ENCODE measurements around the gene ANKRD11. TPM values are rescaled to one million over a fixed set of nuclear protein-coding genes. Genes with fewer than 3 reads are reported as not detected.

Gene ANKRD11
- polyA plus RNA-seq, 1 donor (not counting 4 experiments of a cell fraction or from before 2014, with no cell fraction given), result 30.1 TPM

GRCh38 chr16:89298623-89299225 is 191.6 kb downstream of the ANKRD11 start:
- Histone ChIP-seq H3K9ac (ENCODE audit: control insufficient read depth, extremely low read depth, insufficient read depth, low read length) (no peak overlapping the region), H3K27me3 (ENCODE audit: control insufficient read depth, extremely low read depth, insufficient read depth, low read length) (no peaks in the 10 kb centered on the region), H3K27ac (ENCODE audit: control insufficient read depth, insufficient read depth, low read length) (no peak overlapping the region), H3K9me3 (ENCODE audit: control insufficient read depth, low read depth, low read length) (no peaks in the 10 kb centered on the region), H3K9me1 (ENCODE audit: control insufficient read depth, extremely low read depth, insufficient read depth, low read length) (peaks cover 3% of the 10 kb centered on the region), H2AFZ (ENCODE audit: control insufficient read depth, low read length) (no peak overlapping the region), H3K4me1 (ENCODE audit: control insufficient read depth, extremely low read depth, insufficient read depth, low read length) (peaks cover 5% of the 10 kb centered on the region), H3K4me2 (ENCODE audit: control insufficient read depth, extremely low read depth, insufficient read depth, low read depth, low read length) (no peak overlapping the region), H3K36me3 (ENCODE audit: control insufficient read depth in 2 of 2, extremely low read depth in 1 of 2, insufficient read depth in 2 of 2, low read length in 2 of 2) (peaks cover 28 to 30% of the 10 kb centered on the region in 2 experiments), H4K20me1 (ENCODE audit: control insufficient read depth, extremely low read depth, insufficient read depth, low read length) (peaks cover 24% of the 10 kb centered on the region), H3K4me3 (ENCODE audit: control insufficient read depth in 2 of 3, extremely low read depth in 1 of 3, insufficient read depth in 2 of 3, low read depth in 1 of 3, low read length in 3 of 3) (no peak overlapping the region), H3K79me2 (ENCODE audit: control insufficient read depth, insufficient read depth, low read length) (peaks cover 88% of the 10 kb centered on the region)
- TF ChIP-seq EZH2 (IDR thresholded peaks at IDR 0.05; ENCODE audit: low read length), result no peak
- dilution Hi-C loops (cut with MboI; ENCODE audit: extremely low pct_ligation_motif_present, low sequenced_read_pairs), result no loop called here
- FAIRE-seq, result no peak
- no peak for DNase-seq (ENCODE audit: low read depth, low spot score)

GRCh38 chr16:89297910-89298545 is 192.3 kb downstream of the ANKRD11 start:
- no peaks in the 10 kb centered on the region for H3K27me3 ChIP-seq (ENCODE audit: control insufficient read depth, extremely low read depth, insufficient read depth, low read length)
- FAIRE-seq, result no peak
- no peak overlapping the region for H2AFZ ChIP-seq (ENCODE audit: control insufficient read depth, low read length)
- H3K4me1 ChIP-seq (ENCODE audit: control insufficient read depth, extremely low read depth, insufficient read depth, low read length), result peaks cover 5% of the 10 kb centered on the region
- H3K27ac ChIP-seq (ENCODE audit: control insufficient read depth, insufficient read depth, low read length), result no peak overlapping the region
- TF ChIP-seq EZH2 (IDR thresholded peaks at IDR 0.05; ENCODE audit: low read length), result no peak
- no peak for TF ChIP-seq CTCF (optimal IDR thresholded peaks at IDR 0.05 in 1 of 3, IDR thresholded peaks at IDR 0.05 in 1 of 3, conservative IDR thresholded peaks at IDR 0.05 in 1 of 3; ENCODE audit: extremely low read depth in 1 of 3, insufficient read depth in 2 of 3, low read length in 3 of 3)
- H3K9me1 ChIP-seq (ENCODE audit: control insufficient read depth, extremely low read depth, insufficient read depth, low read length), result peaks cover 3% of the 10 kb centered on the region
- no peak overlapping the region for H3K9ac ChIP-seq (ENCODE audit: control insufficient read depth, extremely low read depth, insufficient read depth, low read length)
- dilution Hi-C loops (cut with MboI; ENCODE audit: extremely low pct_ligation_motif_present, low sequenced_read_pairs), result no loop called here
- H3K9me3 ChIP-seq (ENCODE audit: control insufficient read depth, low read depth, low read length), result no peaks in the 10 kb centered on the region
- H3K4me2 ChIP-seq (ENCODE audit: control insufficient read depth, extremely low read depth, insufficient read depth, low read depth, low read length), result no peak overlapping the region
- peaks cover 84% of the 10 kb centered on the region for H3K79me2 ChIP-seq (ENCODE audit: control insufficient read depth, insufficient read depth, low read length)
- no peak for DNase-seq (ENCODE audit: low read depth, low spot score)
- peaks cover 21 to 23% of the 10 kb centered on the region in 2 experiments for H3K36me3 ChIP-seq (ENCODE audit: control insufficient read depth in 2 of 2, extremely low read depth in 1 of 2, insufficient read depth in 2 of 2, low read length in 2 of 2)
- H3K4me3 ChIP-seq (ENCODE audit: control insufficient read depth in 2 of 3, extremely low read depth in 1 of 3, insufficient read depth in 2 of 3, low read depth in 1 of 3, low read length in 3 of 3), result no peak overlapping the region
- peaks cover 24% of the 10 kb centered on the region for H4K20me1 ChIP-seq (ENCODE audit: control insufficient read depth, extremely low read depth, insufficient read depth, low read length)
